DOHH2 (cell line): Measurements from ENCODE around the gene GPD1.

ENCODE experiments used
- CTCF ChIP-seq: fragments of 200-600 bp; sonication (generic); IDR thresholded peaks from one replicate; pipeline ENCODE4 v1.5.1; 2014; ENCODE audit warnings: antibody characterized with exemption, mild to moderate bottlenecking, low read depth, low read length; ENCODE audit not compliant: poor library complexity, severe bottlenecking
- EZH2phosphoT487 ChIP-seq: fragments of 200-600 bp; sonication (generic); IDR thresholded peaks from 2 replicates; pipeline ENCODE4 v1.6.1; 2017; ENCODE audit warnings: borderline replicate concordance, mild to moderate bottlenecking, antibody characterized with exemption, low read length, moderate library complexity, mixed read lengths

DNA sequence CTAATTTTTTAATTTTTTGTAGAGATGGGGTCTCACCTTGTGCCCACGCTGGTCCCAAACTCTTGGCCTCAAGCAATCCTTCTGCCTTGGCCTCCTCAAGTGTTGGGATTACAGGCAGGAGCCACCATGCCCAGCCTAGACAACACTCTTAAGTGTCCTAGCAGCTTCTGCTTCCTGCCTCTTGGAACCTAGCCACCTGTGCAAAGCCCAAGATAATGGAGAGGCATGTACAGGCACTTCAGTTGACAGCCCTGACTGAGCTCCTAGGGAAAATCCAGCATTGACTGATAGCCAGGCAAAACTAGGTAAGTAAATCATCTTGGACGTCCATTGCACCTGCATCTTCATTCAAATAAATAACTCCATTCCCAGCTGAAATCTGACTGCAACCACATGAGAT is 23.7 kb downstream of the GPD1 start:
- TF ChIP-seq CTCF (no peak), EZH2phosphoT487 (no peak)
